ENCODE measurements around the gene ARHGAP22.

GRCh38 chr10:48525113-48525512, 79.8 kb downstream of the ARHGAP22 start:
- TF ChIP-seq CTCF (conservative IDR thresholded peaks at IDR 0.05 in 1 of 2, IDR thresholded peaks at IDR 0.05 in 1 of 2; ENCODE audit: low read depth in 1 of 2, low read length in 2 of 2) (no peak), EZH2 (IDR thresholded peaks at IDR 0.05; ENCODE audit: low read length, missing control alignments) (no peak)
